SW480 (cell line): Measurements from ENCODE around the gene CSH1.
"Not testable (repeated sequence)": the region's sequence is repeated elsewhere in the genome, so short reads cannot be mapped to it uniquely, and the experiment has no call there.

Experiments
- DNase-seq: peaks from one replicate; pipeline ENCODE4 v3.0.0-alpha.2; 2016; ENCODE audit warnings: low spot score

CSH1 gene

GRCh38 chr17:63928966-63929695 is 32.8 kb upstream of the CSH1 start:
- no peak for DNase-seq

GRCh38 chr17:63928172-63928666 is 31.8 kb upstream of the CSH1 start:
- DNase-seq, result no peak

- DNase-seq, result no peak
Measured at GRCh38 chr17:63927464-63928171, 31.2 kb upstream of the CSH1 start.

- DNase-seq, result no peak
Measured at GRCh38 chr17:63926164-63926563, 29.8 kb upstream of the CSH1 start.

GRCh38 chr17:63925615-63926014 is 29.2 kb upstream of the CSH1 start:
- DNase-seq, result no peak

GRCh38 chr17:63922402-63922801 is 26.0 kb upstream of the CSH1 start:
- DNase-seq, result not testable (repeated sequence)

- DNase-seq, result not testable (repeated sequence)
Measured at GRCh38 chr17:63920779-63921178, 24.4 kb upstream of the CSH1 start.

- DNase-seq, result not testable (repeated sequence)
Measured at GRCh38 chr17:63920050-63920449, 23.7 kb upstream of the CSH1 start.

- peak; percentile 44 for DNase-seq
Measured at GRCh38 chr17:63919311-63919723, 22.9 kb upstream of the CSH1 start.

- DNase-seq, result not testable (repeated sequence)
Measured at GRCh38 chr17:63918789-63919305, 22.5 kb upstream of the CSH1 start, which contains the start of gene GH1. GH1 (minus strand) TSS chr17:63918839; CDS start chr17:63918776, 63 bp downstream.

GRCh38 chr17:63918305-63918704 is 21.9 kb upstream of the CSH1 start:
- DNase-seq, result no peak

GRCh38 chr17:63917646-63918045 is 21.3 kb upstream of the CSH1 start:
- DNase-seq, result no peak

GRCh38 chr17:63917206-63917605 is 20.8 kb upstream of the CSH1 start:
- not testable (repeated sequence) for DNase-seq

GRCh38 chr17:63916566-63917185 is 20.3 kb upstream of the CSH1 start:
- no peak for DNase-seq

GRCh38 chr17:63915753-63916152 is 19.4 kb upstream of the CSH1 start:
- not testable (repeated sequence) for DNase-seq

GRCh38 chr17:63914471-63914870 is 18.1 kb upstream of the CSH1 start:
- DNase-seq, result no peak

- no peak for DNase-seq
Measured at GRCh38 chr17:63911657-63912100, 15.3 kb upstream of the CSH1 start.

- no peak for DNase-seq
Measured at GRCh38 chr17:63911041-63911635, 14.8 kb upstream of the CSH1 start, which contains the start of gene CSHL1. CSHL1 (minus strand) TSS chr17:63911258; CDS start chr17:63911196, 62 bp downstream.

GRCh38 chr17:63910096-63910495 is 13.7 kb upstream of the CSH1 start:
- DNase-seq, result no peak

GRCh38 chr17:63909586-63909985 is 13.2 kb upstream of the CSH1 start:
- DNase-seq, result not testable (repeated sequence)

GRCh38 chr17:63907161-63907778 is 10.9 kb upstream of the CSH1 start:
- DNase-seq, result not testable (repeated sequence)
